ENCODE results near the gene ZNF407. TPM values are rescaled to one million over a fixed set of nuclear protein-coding genes. Genes with fewer than 3 reads are reported as not detected.

The ZNF407 gene
- total and polyA plus RNA-seq, 10 donors: 2.0 to 41.0 (median 26.3) TPM

GRCh38 chr18:74982946-74983635 is 385.4 kb downstream of the ZNF407 start:
- no peak for DNase-seq
- no peak for TF ChIP-seq POLR2A (IDR thresholded peaks at IDR 0.05)
- TF ChIP-seq POLR2AphosphoS5 (IDR thresholded peaks at IDR 0.05): no peak
- TF ChIP-seq CTCF (IDR thresholded peaks at IDR 0.05 in 8 of 11, conservative IDR thresholded peaks at IDR 0.05 in 3 of 11): no peak
- H3K27ac ChIP-seq: peak overlapping the region in 4 of 8 donors; percentile 32 to 63 (median 52)
- no peak overlapping the region for H3K4me3 ChIP-seq
- intact Hi-C loops (cut with DNase I; ENCODE audit: low total_unique reads): no loop called here
- no peaks in the 10 kb centered on the region for H3K9me3 ChIP-seq
- H3K27me3 ChIP-seq (replicated peaks in 1 of 7): no peaks in the 10 kb centered on the region
- WGBS, 5 donors: 68 to 76% (median 74%) methylated on average over 6 of the region's 6 CpGs
- H3K36me3 ChIP-seq: peaks cover 0 to 20% (median 2%) of the 10 kb centered on the region in 6 donors
- H3K4me1 ChIP-seq: no peaks in the 10 kb centered on the region

DNA sequence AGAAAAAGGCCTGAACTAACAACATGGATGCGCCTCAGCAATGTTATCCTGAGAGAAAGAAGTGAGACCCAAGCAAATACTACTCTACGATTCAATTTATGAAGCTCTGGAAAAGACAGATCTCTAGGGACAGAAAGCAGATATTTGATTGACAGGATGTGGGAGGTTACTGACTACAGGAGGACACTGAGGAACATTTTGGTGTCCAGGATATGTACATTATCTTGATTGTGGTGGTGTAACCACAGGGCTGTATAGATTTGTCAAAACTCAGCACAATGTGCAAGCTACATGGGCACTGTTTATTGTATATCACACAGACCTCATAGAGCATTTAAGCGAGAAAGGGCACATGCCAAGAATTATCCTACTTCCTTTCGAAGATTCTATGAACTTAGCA is 391.5 kb downstream of the ZNF407 start:
- Histone ChIP-seq H3K27me3 (replicated peaks in 1 of 7) (no peaks in the 10 kb centered on the region), H3K9me3 (no peaks in the 10 kb centered on the region), H3K27ac (no peak overlapping the region), H3K4me3 (no peak overlapping the region), H3K4me1 (peaks cover 0 to 32% (median 5%) of the 10 kb centered on the region in 6 donors), H3K36me3 (no peaks in the 10 kb centered on the region)
- 94 to 99% (median 96%) methylated on average over 4 of the region's 4 CpGs for WGBS, 5 donors
- DNase-seq: no peak
- no peak for TF ChIP-seq CTCF (IDR thresholded peaks at IDR 0.05 in 8 of 11, conservative IDR thresholded peaks at IDR 0.05 in 3 of 11)
- no peak for TF ChIP-seq POLR2A (IDR thresholded peaks at IDR 0.05)
- no peak for TF ChIP-seq POLR2AphosphoS5 (IDR thresholded peaks at IDR 0.05)
- intact Hi-C loops (cut with DNase I; ENCODE audit: low total_unique reads): no loop called here

DNA sequence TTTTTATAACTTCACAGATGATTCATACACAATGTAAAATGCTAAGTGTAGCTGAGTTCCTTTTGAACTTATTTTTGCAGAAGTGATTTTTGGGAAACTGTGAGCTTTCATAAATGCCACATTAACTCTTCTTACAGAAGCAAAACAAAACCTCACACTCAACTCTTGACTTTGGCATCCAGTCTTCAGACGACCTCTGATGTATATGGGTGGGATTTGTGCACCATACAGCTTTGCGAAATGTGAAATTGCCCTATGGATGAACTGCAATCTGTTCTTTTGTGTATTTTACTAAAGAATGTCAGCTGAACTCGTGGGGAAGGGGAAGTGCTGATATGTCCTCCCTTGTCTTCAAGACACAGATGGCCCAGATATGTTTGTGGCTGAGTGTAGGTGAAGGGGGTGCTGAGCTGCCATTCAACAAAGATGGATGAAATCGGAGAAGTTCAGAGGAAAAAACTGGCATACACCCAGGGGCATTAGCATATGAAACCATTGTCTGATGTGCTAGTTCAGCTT is 393.0 kb downstream of the ZNF407 start:
- Histone ChIP-seq H3K27ac (peak overlapping the region in 6 of 8 donors; percentile 18 to 78 (median 42)), H3K27me3 (replicated peaks in 1 of 7) (no peaks in the 10 kb centered on the region), H3K9me3 (no peaks in the 10 kb centered on the region), H3K4me1 (peaks cover 0 to 47% (median 17%) of the 10 kb centered on the region in 6 donors), H3K36me3 (no peaks in the 10 kb centered on the region), H3K4me3 (no peak overlapping the region)
- no peak for DNase-seq
- WGBS, 5 donors: 27 to 47% (median 42%) methylated on average over 4 of the region's 4 CpGs
- TF ChIP-seq POLR2A (IDR thresholded peaks at IDR 0.05) (no peak), CTCF (IDR thresholded peaks at IDR 0.05 in 8 of 11, conservative IDR thresholded peaks at IDR 0.05 in 3 of 11) (no peak), POLR2AphosphoS5 (IDR thresholded peaks at IDR 0.05) (no peak)
- intact Hi-C loops (cut with DNase I; ENCODE audit: low total_unique reads): no loop called here
